Putamen (tissue), 1 donor: Measurements from ENCODE around the gene ITGA7.

ENCODE experiments used
- DNase-seq: peaks from one replicate; pipeline ENCODE4 v3.0.0-alpha.2; 2016; ENCODE audit warnings: low spot score

Gene ITGA7

GRCh38 chr12:55698965-55699364 is 8.7 kb downstream of the ITGA7 start:
- no peak for DNase-seq

- DNase-seq: no peak
Observed at GRCh38 chr12:55698241-55698955, 9.3 kb downstream of the ITGA7 start.

- DNase-seq: no peak
Observed at GRCh38 chr12:55697686-55698085, 10.0 kb downstream of the ITGA7 start.

- no peak for DNase-seq
Observed at GRCh38 chr12:55696796-55697462, 10.8 kb downstream of the ITGA7 start.

- DNase-seq: no peak
Observed at GRCh38 chr12:55696141-55696540, 11.6 kb downstream of the ITGA7 start.

GRCh38 chr12:55695349-55695748 is 12.4 kb downstream of the ITGA7 start:
- DNase-seq: no peak

- no peak for DNase-seq
Observed at GRCh38 chr12:55694651-55695050, 13.1 kb downstream of the ITGA7 start.

- DNase-seq: no peak
Observed at GRCh38 chr12:55694188-55694515, 13.6 kb downstream of the ITGA7 start.

GRCh38 chr12:55693323-55694187 is 14.1 kb downstream of the ITGA7 start:
- DNase-seq: no peak

GRCh38 chr12:55692631-55693322 is 14.9 kb downstream of the ITGA7 start:
- DNase-seq: no peak

- no peak for DNase-seq
Observed at GRCh38 chr12:55688716-55689655, 18.7 kb downstream of the ITGA7 start.

GRCh38 chr12:55687746-55688145 is 20.0 kb downstream of the ITGA7 start:
- no peak for DNase-seq

- no peak for DNase-seq
Observed at GRCh38 chr12:55686366-55687010, 21.2 kb downstream of the ITGA7 start.

GRCh38 chr12:55685671-55686070 is 22.0 kb downstream of the ITGA7 start:
- DNase-seq: no peak

GRCh38 chr12:55684761-55685370 is 22.8 kb downstream of the ITGA7 start:
- DNase-seq: no peak

- DNase-seq: no peak
Observed at GRCh38 chr12:55683676-55684075, 24.0 kb downstream of the ITGA7 start.

GRCh38 chr12:55682087-55682796 is 25.5 kb downstream of the ITGA7 start:
- DNase-seq: no peak

- no peak for DNase-seq
Observed at GRCh38 chr12:55681142-55682077, 26.3 kb downstream of the ITGA7 start.
